GM21390 (cell line): ENCODE measurements around the gene GLYR1.
A peak's percentile ranks its signal among the peaks of the same experiment; 100 is the strongest.

ENCODE experiments used
- ATAC-seq: cut with Tn5 transposase; IDR thresholded peaks from one replicate; pipeline ENCODE4 v1.9.1; 2021; ENCODE audit not compliant: unreplicated experiment

GLYR1 gene

GRCh38 chr16:4766875-4767628, 80.0 kb downstream of the GLYR1 start, which contains the start of gene ZNF500:
Gene ZNF500, minus strand, starts transcription at chr16:4767162. Its CDS starts 1,184 bp downstream, at chr16:4765978.
- peak; percentile 90 for ATAC-seq

GRCh38 chr16:4765511-4766474, 81.3 kb downstream of the GLYR1 start:
- ATAC-seq, result no peak

DNA sequence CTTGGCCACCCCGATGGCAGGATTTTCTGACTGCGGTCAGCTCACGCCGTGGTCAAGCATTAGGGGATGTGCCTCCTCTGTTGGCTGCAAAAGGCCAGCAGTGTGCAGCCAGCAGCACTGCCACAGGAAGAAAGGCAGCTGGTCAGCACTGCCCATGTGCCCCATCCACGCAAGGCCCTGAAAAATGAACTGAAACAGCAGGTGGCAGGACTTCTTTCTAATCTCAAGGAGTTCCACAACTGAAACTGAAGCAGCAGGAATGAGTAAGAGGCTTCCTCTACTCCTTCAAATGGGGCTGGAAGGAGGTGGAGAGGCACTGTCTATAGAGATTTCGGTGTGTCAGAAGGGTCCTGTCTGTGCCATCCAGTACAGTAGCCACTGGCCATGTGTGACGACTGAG, 83.3 kb downstream of the GLYR1 start:
- no peak for ATAC-seq

DNA sequence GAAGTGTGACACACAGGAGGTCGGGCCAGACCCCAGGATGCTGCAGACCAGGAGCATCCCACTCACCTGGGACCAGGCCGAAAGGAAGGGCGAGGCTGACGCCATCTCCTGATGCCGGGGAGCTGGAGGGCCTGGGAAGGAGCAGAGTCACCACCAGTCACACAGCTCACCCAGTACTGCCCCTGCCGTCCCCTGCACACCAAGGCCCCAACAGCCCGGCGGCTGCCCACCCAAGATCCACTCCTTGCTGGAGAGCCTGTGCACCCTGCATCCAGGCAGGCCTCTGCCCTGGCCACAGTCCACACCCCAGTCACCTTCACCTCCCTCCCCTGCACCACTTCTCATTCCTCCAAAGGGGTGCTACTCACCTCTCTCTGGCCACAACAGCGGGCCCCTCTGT, 84.9 kb downstream of the GLYR1 start:
- ATAC-seq, result no peak

GRCh38 chr16:4760221-4760910, 86.7 kb downstream of the GLYR1 start:
- ATAC-seq, result no peak

DNA sequence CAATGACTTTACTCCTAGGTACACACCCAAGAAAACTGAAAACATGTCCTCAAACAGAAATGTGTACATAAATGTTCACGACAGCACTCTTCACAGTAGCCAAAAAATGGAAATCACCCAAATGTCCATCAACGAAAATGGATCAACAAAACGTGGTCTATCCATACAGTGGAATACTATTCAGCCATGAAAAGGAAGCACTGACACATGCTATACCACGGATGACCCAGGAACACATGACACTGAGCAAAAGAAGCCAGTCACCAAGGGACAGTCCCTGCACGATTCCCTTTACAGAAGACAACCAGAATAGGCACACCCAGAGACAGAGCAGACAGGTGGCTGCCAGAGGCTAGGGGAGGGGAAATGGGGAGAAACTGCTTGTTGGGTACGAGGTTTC, 91.4 kb downstream of the GLYR1 start:
- ATAC-seq, result no peak

- ATAC-seq, result no peak
Observed at GRCh38 chr16:4754865-4755264, 92.2 kb downstream of the GLYR1 start.

- ATAC-seq, result no peak
Observed at GRCh38 chr16:4753227-4753626, 93.9 kb downstream of the GLYR1 start.
